Neural progenitor cell (in vitro differentiated cells): ENCODE measurements around the gene FGFR4. TPM values are rescaled to one million over a fixed set of nuclear protein-coding genes. Genes with fewer than 3 reads are reported as not detected.

Experiments used
- DNase-seq: peaks from one replicate; pipeline ENCODE4 v3.0.0-alpha.2; 2016; ENCODE audit warnings: low spot score
- H2AFZ ChIP-seq: fragments of 200-600 bp; sonication (generic); replicated peaks from 2 replicates; pipeline ENCODE4 v1.6.1; 2016; ENCODE audit warnings: antibody characterized with exemption
- H3F3A ChIP-seq: fragments of 200-600 bp; sonication (generic); 2 replicates; pipeline ENCODE4 v1.6.1; 2016; ENCODE audit warnings: antibody characterized with exemption, low read depth
- H3K27ac ChIP-seq: fragments of 200-600 bp; sonication (generic); 2 replicates; pipeline ENCODE4 v1.5.1; 2016; ENCODE audit warnings: mild to moderate bottlenecking
- H3K27me3 ChIP-seq: fragments of 200-600 bp; sonication (generic); 2 replicates; pipeline ENCODE4 v1.6.1; 2016; ENCODE audit warnings: mild to moderate bottlenecking, moderate library complexity
- H3K36me3 ChIP-seq: fragments of 200-600 bp; sonication (generic); 2 replicates; pipeline ENCODE4 v1.5.1; 2016
- H3K4me1 ChIP-seq: fragments of 200-600 bp; sonication (generic); 2 replicates; pipeline ENCODE4 v1.6.1; 2016; ENCODE audit warnings: mixed run types
- H3K4me2 ChIP-seq: fragments of 200-600 bp; sonication (generic); 2 replicates; pipeline ENCODE4 v1.6.1; 2016
- H3K4me3 ChIP-seq: fragments of 200-600 bp; sonication (generic); 2 replicates; pipeline ENCODE4 v1.5.1; 2016
- H3K79me2 ChIP-seq: fragments of 200-600 bp; sonication (generic); 2 replicates; pipeline ENCODE4 v1.6.1; 2016; ENCODE audit warnings: low read depth
- H3K9ac ChIP-seq: fragments of 200-600 bp; sonication (generic); 2 replicates; pipeline ENCODE4 v1.6.1; 2016
- H3K9me3 ChIP-seq: fragments of 200-600 bp; sonication (generic); 2 replicates; pipeline ENCODE4 v1.5.1; 2016; ENCODE audit warnings: low read depth
- H4K20me1 ChIP-seq: fragments of 200-600 bp; sonication (generic); 2 replicates; pipeline ENCODE4 v1.6.1; 2016; ENCODE audit warnings: low read depth
- H3K27ac Mint-ChIP-seq: 3 replicates; pipeline ENCODE4 v1.8.0; 2021; ENCODE audit warnings: mixed read lengths
- H3K27me3 Mint-ChIP-seq: 2 replicates; pipeline ENCODE4 v1.8.0; 2022; ENCODE audit warnings: low read depth, mild to moderate bottlenecking, inconsistent platforms, moderate library complexity, mixed read lengths; ENCODE audit not compliant: insufficient read depth
- H3K36me3 Mint-ChIP-seq: 3 replicates; pipeline ENCODE4 v1.8.0; 2021; ENCODE audit warnings: mixed read lengths
- H3K4me1 Mint-ChIP-seq: 3 replicates; pipeline ENCODE4 v1.8.0; 2021; ENCODE audit warnings: mixed read lengths
- H3K4me3 Mint-ChIP-seq: 3 replicates; pipeline ENCODE4 v1.8.0; 2021; ENCODE audit warnings: mild to moderate bottlenecking, moderate library complexity, mixed read lengths
- H3K9me3 Mint-ChIP-seq: 3 replicates; pipeline ENCODE4 v1.8.0; 2020; ENCODE audit warnings: mixed read lengths
- CTCF ChIP-seq: fragments of 200-600 bp; sonication (generic); IDR thresholded peaks from 2 replicates; pipeline ENCODE4 v1.5.1; 2017; ENCODE audit warnings: antibody characterized with exemption, mild to moderate bottlenecking
- EZH2 ChIP-seq: fragments of 200-600 bp; sonication (generic); IDR thresholded peaks from 2 replicates; pipeline ENCODE4 v1.6.1; 2017; ENCODE audit warnings: antibody characterized with exemption, mild to moderate bottlenecking, moderate library complexity
- EZH2phosphoT487 ChIP-seq: fragments of 200-600 bp; sonication (generic); IDR thresholded peaks from 2 replicates; pipeline ENCODE4 v1.6.1; 2017; ENCODE audit warnings: antibody characterized with exemption
- total RNA-seq: library from RNA; depleted of rRNA; stranded (reverse); fragments of >200 nt; gene quantifications from 2 replicates; pipeline ENCODE4 v1.2.3, GENCODE V29; 2015; ENCODE audit warnings: low replicate concordance

Gene FGFR4
- total RNA-seq, 1 donor from 2014 or later = 8.2 TPM

DNA sequence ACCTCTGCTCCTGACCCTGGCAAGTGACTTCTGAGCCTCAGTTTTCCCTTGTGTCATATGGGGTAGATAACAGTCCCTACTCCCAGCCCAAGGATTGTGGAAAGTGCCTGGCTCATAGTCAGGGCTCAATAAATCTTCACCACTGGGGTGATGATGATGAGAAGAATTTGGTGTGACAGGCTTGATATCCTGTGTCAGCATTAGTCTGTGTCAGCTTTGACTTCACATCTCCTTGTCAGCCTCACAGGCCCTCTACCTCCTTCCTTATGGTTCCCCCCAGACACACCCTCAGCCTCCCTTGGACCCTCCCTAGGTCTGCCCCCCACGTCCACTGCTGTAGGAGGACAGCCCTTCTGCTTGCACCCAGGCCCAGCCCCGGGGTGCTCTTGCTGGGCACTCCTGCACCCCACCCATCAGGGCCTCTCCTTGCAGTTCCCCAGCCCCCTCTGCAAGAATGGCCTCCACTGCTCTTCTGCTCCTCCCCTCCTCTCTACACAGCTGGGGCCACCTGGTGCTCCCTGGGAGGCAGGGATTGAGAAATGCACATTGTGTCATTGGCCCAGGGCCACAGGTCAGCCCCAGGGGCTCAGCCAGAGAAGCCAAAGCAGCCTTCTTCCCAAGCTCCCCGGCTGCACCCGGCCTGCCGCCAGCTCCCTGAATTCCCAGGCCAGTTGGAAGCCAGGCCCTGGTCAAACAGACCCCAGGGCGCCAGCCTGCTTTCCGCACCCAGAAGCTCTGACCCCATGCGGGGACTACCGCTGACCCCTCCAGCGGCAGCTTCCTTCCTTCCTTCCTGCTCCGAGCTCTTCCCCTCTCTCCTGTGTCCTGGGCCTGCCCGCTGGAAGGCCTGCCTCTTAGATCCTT is 7.7 kb downstream of the FGFR4 start:
- Histone ChIP-seq H3K4me2 (peak overlapping the region; percentile 47), H3K79me2 (no peaks in the 10 kb centered on the region), H2AFZ (no peak overlapping the region), H3K27me3 (no peaks in the 10 kb centered on the region), H3K4me3 (no peak overlapping the region), H3K9ac (peak overlapping the region; percentile 39), H3F3A (no peaks in the 10 kb centered on the region), H3K9me3 (no peaks in the 10 kb centered on the region), H3K4me1 (peaks cover 20% of the 10 kb centered on the region), H3K27ac (peak overlapping the region; percentile 76), H4K20me1 (no peaks in the 10 kb centered on the region), H3K36me3 (no peaks in the 10 kb centered on the region)
- peak; percentile 49 for DNase-seq
- TF ChIP-seq EZH2 (no peak), CTCF (no peak), EZH2phosphoT487 (no peak)
- Mint-ChIP-seq H3K27me3 (peaks cover 12% of the 10 kb centered on the region), H3K4me3 (no peak overlapping the region), H3K27ac (peak overlapping the region; percentile 88), H3K36me3 (no peaks in the 10 kb centered on the region), H3K4me1 (peaks cover 24% of the 10 kb centered on the region), H3K9me3 (no peaks in the 10 kb centered on the region)

- Mint-ChIP-seq H3K36me3 (no peaks in the 10 kb centered on the region), H3K4me1 (peaks cover 20% of the 10 kb centered on the region), H3K27me3 (peaks cover 14% of the 10 kb centered on the region), H3K27ac (peak overlapping the region; percentile 65), H3K9me3 (no peaks in the 10 kb centered on the region), H3K4me3 (no peak overlapping the region)
- H3K27ac ChIP-seq = peak overlapping the region; percentile 76
- H2AFZ ChIP-seq = no peak overlapping the region
- no peak for TF ChIP-seq EZH2phosphoT487
- no peak for TF ChIP-seq EZH2
- no peak for TF ChIP-seq CTCF
- H3K27me3 ChIP-seq = no peaks in the 10 kb centered on the region
- H3K9ac ChIP-seq = no peak overlapping the region
- no peaks in the 10 kb centered on the region for H3K79me2 ChIP-seq
- DNase-seq = no peak
- peaks cover 21% of the 10 kb centered on the region for H3K4me1 ChIP-seq
- no peaks in the 10 kb centered on the region for H3K36me3 ChIP-seq
- no peak overlapping the region for H3K4me3 ChIP-seq
- H4K20me1 ChIP-seq = no peaks in the 10 kb centered on the region
- H3F3A ChIP-seq = no peaks in the 10 kb centered on the region
- peak overlapping the region; percentile 47 for H3K4me2 ChIP-seq
- H3K9me3 ChIP-seq = no peaks in the 10 kb centered on the region
Measured at GRCh38 chr5:177095088-177095669, 8.5 kb downstream of the FGFR4 start.

GRCh38 chr5:177096162-177097015 is 9.7 kb downstream of the FGFR4 start:
- no peak overlapping the region for H3K9ac ChIP-seq
- no peak overlapping the region for H2AFZ ChIP-seq
- H3K27ac ChIP-seq = no peak overlapping the region
- peaks cover 14% of the 10 kb centered on the region for H3K27me3 Mint-ChIP-seq
- H3K36me3 Mint-ChIP-seq = no peaks in the 10 kb centered on the region
- no peaks in the 10 kb centered on the region for H4K20me1 ChIP-seq
- H3K4me1 Mint-ChIP-seq = peaks cover 20% of the 10 kb centered on the region
- TF ChIP-seq CTCF (no peak), EZH2phosphoT487 (no peak), EZH2 (no peak)
- DNase-seq = no peak
- H3K27ac Mint-ChIP-seq = no peak overlapping the region
- no peaks in the 10 kb centered on the region for H3K27me3 ChIP-seq
- no peaks in the 10 kb centered on the region for H3F3A ChIP-seq
- H3K4me3 Mint-ChIP-seq = no peak overlapping the region
- H3K79me2 ChIP-seq = no peaks in the 10 kb centered on the region
- H3K9me3 Mint-ChIP-seq = no peaks in the 10 kb centered on the region
- H3K4me2 ChIP-seq = no peak overlapping the region
- H3K9me3 ChIP-seq = no peaks in the 10 kb centered on the region
- H3K4me3 ChIP-seq = no peak overlapping the region
- H3K36me3 ChIP-seq = no peaks in the 10 kb centered on the region
- H3K4me1 ChIP-seq = peaks cover 21% of the 10 kb centered on the region
